ENCODE results near the gene LILRA2.
"Not testable (repeated sequence)": the region's sequence is repeated elsewhere in the genome, so short reads cannot be mapped to it uniquely, and the experiment has no call there.

The LILRA2 gene

DNA sequence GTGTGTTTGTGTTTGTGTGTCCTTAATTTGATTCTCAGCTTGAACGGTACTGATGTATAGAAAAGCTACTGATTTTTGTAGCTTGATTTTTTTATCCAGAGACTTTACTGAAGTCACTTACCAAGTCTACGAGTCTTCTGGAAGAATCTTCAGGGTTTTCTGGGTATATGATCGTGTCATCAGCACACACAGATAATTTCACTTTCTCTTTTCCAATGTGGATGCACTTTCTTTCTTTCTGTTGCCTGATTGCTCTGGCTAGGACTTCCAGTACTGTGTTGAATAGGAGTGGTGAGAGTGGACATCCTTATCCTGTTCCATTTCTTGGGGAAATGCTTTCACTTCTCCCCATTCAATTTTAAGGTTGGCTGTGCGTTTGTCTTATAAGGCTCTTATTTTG lies 48.8 kb downstream of the LILRA2 start:
- Histone ChIP-seq H3K4me1 (ENCODE audit: low read depth, poor library complexity, severe bottlenecking) (no peaks in the 10 kb centered on the region), H4K20me1 (ENCODE audit: insufficient read depth) (no peaks in the 10 kb centered on the region), H2AFZ (ENCODE audit: low read depth) (no peak overlapping the region), H3K4me2 (no peak overlapping the region), H3K9ac (no peak overlapping the region), H3K79me2 (ENCODE audit: insufficient read depth, low read depth) (no peaks in the 10 kb centered on the region), H3K4me3 (IDR thresholded peaks at IDR 0.05; ENCODE audit: insufficient read depth, low read depth, low read length) (no peak overlapping the region), H3K27me3 (ENCODE audit: insufficient read depth, low read depth) (peaks cover 6% of the 10 kb centered on the region; the same call in 1 of the 2 replicates), H3K27ac (no peak overlapping the region), H3K36me3 (ENCODE audit: insufficient read depth) (no peaks in the 10 kb centered on the region)
- TF ChIP-seq, protein P1, sequence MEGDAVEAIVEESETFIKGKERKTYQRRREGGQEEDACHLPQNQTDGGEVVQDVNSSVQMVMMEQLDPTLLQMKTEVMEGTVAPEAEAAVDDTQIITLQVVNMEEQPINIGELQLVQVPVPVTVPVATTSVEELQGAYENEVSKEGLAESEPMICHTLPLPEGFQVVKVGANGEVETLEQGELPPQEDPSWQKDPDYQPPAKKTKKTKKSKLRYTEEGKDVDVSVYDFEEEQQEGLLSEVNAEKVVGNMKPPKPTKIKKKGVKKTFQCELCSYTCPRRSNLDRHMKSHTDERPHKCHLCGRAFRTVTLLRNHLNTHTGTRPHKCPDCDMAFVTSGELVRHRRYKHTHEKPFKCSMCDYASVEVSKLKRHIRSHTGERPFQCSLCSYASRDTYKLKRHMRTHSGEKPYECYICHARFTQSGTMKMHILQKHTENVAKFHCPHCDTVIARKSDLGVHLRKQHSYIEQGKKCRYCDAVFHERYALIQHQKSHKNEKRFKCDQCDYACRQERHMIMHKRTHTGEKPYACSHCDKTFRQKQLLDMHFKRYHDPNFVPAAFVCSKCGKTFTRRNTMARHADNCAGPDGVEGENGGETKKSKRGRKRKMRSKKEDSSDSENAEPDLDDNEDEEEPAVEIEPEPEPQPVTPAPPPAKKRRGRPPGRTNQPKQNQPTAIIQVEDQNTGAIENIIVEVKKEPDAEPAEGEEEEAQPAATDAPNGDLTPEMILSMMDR (conservative IDR thresholded peaks at IDR 0.05; ENCODE audit: low read depth, low read length) = no peak

DNA sequence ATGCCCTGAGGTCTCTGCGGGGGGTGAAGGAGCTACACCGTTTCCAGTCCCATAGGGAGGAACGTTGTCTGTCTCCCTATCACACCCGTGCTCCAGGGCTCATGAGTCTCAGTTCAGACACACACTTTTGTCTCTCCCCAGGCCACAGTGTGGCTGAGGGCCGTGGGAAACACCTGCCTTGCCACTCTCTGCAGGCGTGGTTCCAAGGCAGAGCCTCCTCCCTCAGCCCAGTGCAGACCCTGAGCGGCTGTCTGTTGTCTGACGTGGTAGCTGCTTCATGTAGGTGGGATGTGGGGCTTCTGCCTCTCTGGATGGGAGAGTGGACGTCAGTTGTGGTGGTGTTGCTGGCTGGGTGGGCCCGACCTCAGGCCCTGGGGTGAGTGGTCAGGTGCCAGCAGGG lies 50.6 kb downstream of the LILRA2 start:
- not testable (repeated sequence) for H2AFZ ChIP-seq (ENCODE audit: low read depth); H3K79me2 ChIP-seq (ENCODE audit: insufficient read depth, low read depth); H3K27me3 ChIP-seq (ENCODE audit: insufficient read depth, low read depth); H3K4me3 ChIP-seq (IDR thresholded peaks at IDR 0.05; ENCODE audit: insufficient read depth, low read depth, low read length); H3K4me1 ChIP-seq (ENCODE audit: low read depth, poor library complexity, severe bottlenecking); H4K20me1 ChIP-seq (ENCODE audit: insufficient read depth); H3K9ac ChIP-seq; H3K27ac ChIP-seq; H3K36me3 ChIP-seq (ENCODE audit: insufficient read depth); H3K4me2 ChIP-seq

DNA sequence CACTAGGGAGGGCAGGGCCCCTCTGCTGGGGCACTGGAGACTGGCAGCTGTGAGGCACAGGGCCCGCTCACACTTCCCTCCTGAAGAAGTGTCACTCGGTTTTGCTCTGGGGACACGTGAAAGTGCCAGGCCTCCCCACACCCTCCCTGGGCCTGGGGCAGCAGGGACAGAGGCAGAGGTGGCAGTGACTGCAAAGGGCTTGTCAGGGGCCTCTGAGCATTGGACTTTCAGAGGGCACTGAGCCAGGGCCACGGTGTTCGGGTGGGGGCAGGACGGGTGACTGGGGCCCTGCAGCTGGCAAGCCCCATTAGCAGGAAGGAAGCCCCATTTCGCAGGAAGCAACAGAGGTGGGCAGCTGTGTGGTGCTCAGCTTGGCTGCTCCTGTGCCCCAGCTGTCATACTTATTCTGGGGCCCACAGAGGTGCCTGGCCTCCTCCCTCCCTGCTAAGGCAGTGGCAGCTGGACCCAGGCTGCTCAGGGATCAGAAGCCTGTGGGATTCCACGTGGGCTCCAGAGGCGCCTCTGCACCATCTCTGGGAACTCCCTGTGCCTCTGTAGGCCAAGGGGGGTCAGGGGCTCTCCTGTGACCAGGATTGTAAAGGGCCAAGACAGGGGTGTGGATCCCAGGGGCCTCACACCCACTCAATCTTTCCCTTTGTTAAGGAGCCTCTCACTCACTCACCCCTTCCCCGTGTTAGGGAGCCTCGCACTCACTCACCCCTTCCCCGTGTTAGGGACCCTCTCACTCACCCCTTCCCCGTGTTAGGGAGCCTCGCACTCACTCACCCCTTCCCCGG lies 51.5 kb downstream of the LILRA2 start:
- not testable (repeated sequence) for H3K36me3 ChIP-seq (ENCODE audit: insufficient read depth); H3K9ac ChIP-seq; H2AFZ ChIP-seq (ENCODE audit: low read depth); H3K4me2 ChIP-seq; H3K27ac ChIP-seq; H4K20me1 ChIP-seq (ENCODE audit: insufficient read depth); H3K27me3 ChIP-seq (ENCODE audit: insufficient read depth, low read depth); H3K4me1 ChIP-seq (ENCODE audit: low read depth, poor library complexity, severe bottlenecking); H3K4me3 ChIP-seq (IDR thresholded peaks at IDR 0.05; ENCODE audit: insufficient read depth, low read depth, low read length); H3K79me2 ChIP-seq (ENCODE audit: insufficient read depth, low read depth)

DNA sequence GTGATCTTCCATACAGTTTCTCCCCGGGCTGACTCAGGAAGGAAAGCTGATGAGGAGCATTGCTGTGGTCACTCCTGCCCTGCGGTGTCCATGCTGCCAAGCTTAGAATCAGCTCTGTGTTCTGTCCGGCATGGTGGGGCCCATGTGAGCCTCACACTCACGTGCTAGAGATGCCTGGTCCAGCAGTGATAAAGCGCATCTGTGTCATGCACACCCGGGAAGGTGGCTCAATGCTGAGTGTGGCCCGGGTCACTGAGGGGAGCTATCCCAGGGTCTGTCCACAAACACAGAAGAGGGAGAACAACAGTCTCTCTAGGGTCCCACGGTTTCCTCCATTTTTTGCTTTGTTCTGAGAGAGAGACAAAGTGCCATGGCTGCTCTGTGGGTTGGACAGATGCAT lies 53.2 kb downstream of the LILRA2 start:
- H3K36me3 ChIP-seq (ENCODE audit: insufficient read depth) = no peaks in the 10 kb centered on the region
- H2AFZ ChIP-seq (ENCODE audit: low read depth) = no peak overlapping the region
- TF ChIP-seq, protein P1 (conservative IDR thresholded peaks at IDR 0.05; ENCODE audit: low read depth, low read length) = no peak
- no peaks in the 10 kb centered on the region for H4K20me1 ChIP-seq (ENCODE audit: insufficient read depth)
- H3K4me2 ChIP-seq = no peak overlapping the region
- no peak overlapping the region for H3K9ac ChIP-seq
- no peak overlapping the region for H3K4me3 ChIP-seq (IDR thresholded peaks at IDR 0.05; ENCODE audit: insufficient read depth, low read depth, low read length)
- H3K27ac ChIP-seq = no peak overlapping the region
- H3K79me2 ChIP-seq (ENCODE audit: insufficient read depth, low read depth) = no peaks in the 10 kb centered on the region
- peaks cover 3% of the 10 kb centered on the region for H3K27me3 ChIP-seq (ENCODE audit: insufficient read depth, low read depth)
- H3K4me1 ChIP-seq (ENCODE audit: low read depth, poor library complexity, severe bottlenecking) = no peaks in the 10 kb centered on the region

DNA sequence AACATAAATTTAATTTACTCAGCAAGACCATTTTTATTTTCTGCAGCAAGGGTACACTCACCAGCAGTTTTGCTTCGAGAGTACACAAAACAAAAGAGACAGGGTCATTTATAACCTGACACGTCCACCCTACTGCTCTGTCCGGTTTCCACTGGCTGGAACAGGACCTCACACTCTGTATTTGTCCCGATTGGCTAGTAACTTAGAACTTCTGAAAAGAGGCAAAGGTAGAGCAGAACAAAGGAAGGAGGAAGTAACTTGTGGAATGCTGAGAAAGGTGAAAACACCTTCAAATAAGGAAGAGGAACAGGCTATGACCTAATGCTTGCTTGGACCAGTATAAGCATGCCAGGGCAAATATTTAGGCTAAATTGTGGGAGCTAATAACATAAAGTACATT lies 54.3 kb downstream of the LILRA2 start:
- not testable (repeated sequence) for H3K27me3 ChIP-seq (ENCODE audit: insufficient read depth, low read depth); H3K4me2 ChIP-seq; H3K4me3 ChIP-seq (IDR thresholded peaks at IDR 0.05; ENCODE audit: insufficient read depth, low read depth, low read length); H3K4me1 ChIP-seq (ENCODE audit: low read depth, poor library complexity, severe bottlenecking); H3K36me3 ChIP-seq (ENCODE audit: insufficient read depth); H3K27ac ChIP-seq; H3K9ac ChIP-seq; H2AFZ ChIP-seq (ENCODE audit: low read depth); H4K20me1 ChIP-seq (ENCODE audit: insufficient read depth); H3K79me2 ChIP-seq (ENCODE audit: insufficient read depth, low read depth)

DNA sequence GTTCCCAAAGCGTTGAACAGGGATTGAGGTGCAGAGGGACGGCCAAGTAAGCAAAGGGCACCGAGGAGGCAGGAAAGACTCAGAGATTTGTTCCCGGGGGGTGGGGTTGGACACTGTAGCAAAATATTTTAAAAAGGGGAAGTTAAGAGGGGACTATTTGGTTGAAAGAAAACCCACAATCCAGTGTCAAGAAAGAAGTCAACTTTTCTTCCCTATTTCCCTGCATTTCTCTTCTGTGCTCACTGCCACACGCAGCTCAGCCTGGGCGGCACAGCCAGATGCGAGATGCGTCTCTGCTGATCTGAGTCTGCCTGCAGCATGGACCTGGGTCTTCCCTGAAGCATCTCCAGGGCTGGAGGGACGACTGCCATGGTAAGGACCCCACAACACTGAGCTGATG lies 56.7 kb downstream of the LILRA2 start, which contains the start of gene LILRB1:
Gene LILRB1 (plus strand): TSS at position 223 of the 400 bp plus-strand sequence. CDS start 590 bp downstream, outside the sequence.
- H2AFZ ChIP-seq (ENCODE audit: low read depth) = not testable (repeated sequence)

More for the DNA sequence above, 56.7 kb downstream of the LILRA2 start, which contains the start of gene LILRB1:
- not testable (repeated sequence) for H3K4me3 ChIP-seq (IDR thresholded peaks at IDR 0.05; ENCODE audit: insufficient read depth, low read depth, low read length); H3K4me2 ChIP-seq; H3K27ac ChIP-seq; H3K36me3 ChIP-seq (ENCODE audit: insufficient read depth); H3K4me1 ChIP-seq (ENCODE audit: low read depth, poor library complexity, severe bottlenecking); H3K27me3 ChIP-seq (ENCODE audit: insufficient read depth, low read depth); H3K9ac ChIP-seq; H3K79me2 ChIP-seq (ENCODE audit: insufficient read depth, low read depth); H4K20me1 ChIP-seq (ENCODE audit: insufficient read depth)
